BJ (cell line): ENCODE results near the gene ELF2. TPM values are rescaled to one million over a fixed set of nuclear protein-coding genes. Genes with fewer than 3 reads are reported as not detected.

Experiments
- CTCF ChIA-PET: fragments of 350-600 bp; formaldehyde crosslinking; extraction: SDS; loops from one replicate; lab custom pipeline; 2021; ENCODE audit warnings: antibody characterized with exemption, inconsistent platforms; lab: Yijun Ruan, JAX
- POLR2A ChIA-PET: fragments of 300-600 bp; sonication (Branson Sonifier 250); formaldehyde crosslinking; extraction: SDS; loops from one replicate; lab custom pipeline; 2021; ENCODE audit warnings: antibody characterized with exemption; lab: Charles Lee
- DNase-seq: peaks from one replicate; pipeline ENCODE4 v3.0.0-alpha.2; 2011; ENCODE audit warnings: low read depth
- H3K27me3 ChIP-seq: 2 replicates; pipeline ENCODE4 v1.6.0; 2011; ENCODE audit warnings: low read length; ENCODE audit not compliant: control insufficient read depth, insufficient read depth
- H3K36me3 ChIP-seq: 2 replicates; pipeline ENCODE4 v1.5.1; 2011; ENCODE audit warnings: low read length; ENCODE audit not compliant: control insufficient read depth, insufficient read depth
- H3K4me3 ChIP-seq: 2 replicates; pipeline ENCODE4 v1.5.1; 2011; ENCODE audit warnings: low read depth, mild to moderate bottlenecking, control low read depth, low read length
- CTCF ChIP-seq: IDR thresholded peaks from 2 replicates; pipeline ENCODE4 v1.5.1; 2011; ENCODE audit warnings: low read depth, mild to moderate bottlenecking, control low read depth, inconsistent platforms, low read length, moderate library complexity; ENCODE audit not compliant: insufficient read depth
- polyA plus RNA-seq: library from polyadenylated mRNA; depleted of rRNA; stranded (reverse); fragments of >200 nt; gene quantifications from 2 replicates; pipeline ENCODE4 v1.2.3, GENCODE V29; 2011; rRNA removed
- small RNA-seq: library from RNA; depleted of rRNA; stranded (forward); fragments of <200 nt; gene quantifications from one replicate; pipeline ENCODE3, GENCODE V24; 2012; ENCODE audit warnings: low replicate concordance, low read depth; ENCODE audit not compliant: insufficient read length

The ELF2 gene
- polyA plus RNA-seq, 1 experiment, result 23.9 TPM

GRCh38 chr4:139007640-139008039 is 169.4 kb downstream of the ELF2 start:
- no peak overlapping the region for H3K4me3 ChIP-seq
- no peaks in the 10 kb centered on the region for H3K36me3 ChIP-seq
- TF ChIP-seq CTCF, result no peak
- POLR2A ChIA-PET, result no interaction called here
- CTCF ChIA-PET, result interaction anchor here (0.6 kb wide), 1 partner anchor 14 kb away, joined by 3 read pairs; no protein-coding TSS in a partner anchor
- no peak for DNase-seq
- no peaks in the 10 kb centered on the region for H3K27me3 ChIP-seq

Small RNA genes within 50 kb of the gene (small RNA-seq; reads per million reads assigned to genes)
- gene RF00017 (not detected), gene RF00019 (not detected), gene RN7SL382P (not detected), gene RNU6-531P (not detected)

Other genes starting within 250 kb of the ELF2 start
- gene NOCT, start 161.4 kb downstream of the ELF2 start, polyA plus RNA-seq, result 4.4 and 5.6 TPM in 2 replicates
- gene MGARP, start 103.0 kb upstream of the ELF2 start, polyA plus RNA-seq, result 24.2 and 29.5 TPM in 2 replicates
- gene NAA15, start 124.3 kb upstream of the ELF2 start, polyA plus RNA-seq, result 5.3 and 15.0 TPM in 2 replicates
- 53.0 and 54.2 TPM in 2 replicates for gene NDUFC1, start 125.3 kb upstream of the ELF2 start, polyA plus RNA-seq